Measurements from ENCODE around the gene SPEF2.

DNA sequence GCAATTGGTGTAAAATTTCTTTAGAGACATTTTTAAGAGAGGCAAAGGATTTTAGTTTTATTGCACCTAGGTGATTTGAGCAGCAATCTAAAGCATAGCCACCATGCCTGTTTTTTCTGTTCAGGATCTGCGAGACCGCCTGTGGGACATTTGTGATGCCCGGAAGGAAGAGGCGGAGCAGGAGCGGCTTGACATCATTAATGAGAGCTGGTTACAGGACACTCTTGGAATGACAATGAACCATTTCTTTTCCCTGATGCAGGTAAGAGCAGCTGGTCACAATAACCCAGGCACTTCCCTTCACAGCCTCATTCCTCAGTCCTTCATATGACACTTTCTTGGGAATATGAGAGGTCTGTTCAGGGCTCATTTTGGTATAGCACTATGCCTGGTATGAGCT, 135.8 kb downstream of the SPEF2 start:
- TF ChIP-seq CTCF (IDR thresholded peaks at IDR 0.05; ENCODE audit: insufficient read depth, low read length): no peak
- no peak for TF ChIP-seq POLR2AphosphoS5 (IDR thresholded peaks at IDR 0.05; ENCODE audit: low read depth)
- TF ChIP-seq, protein P1, sequence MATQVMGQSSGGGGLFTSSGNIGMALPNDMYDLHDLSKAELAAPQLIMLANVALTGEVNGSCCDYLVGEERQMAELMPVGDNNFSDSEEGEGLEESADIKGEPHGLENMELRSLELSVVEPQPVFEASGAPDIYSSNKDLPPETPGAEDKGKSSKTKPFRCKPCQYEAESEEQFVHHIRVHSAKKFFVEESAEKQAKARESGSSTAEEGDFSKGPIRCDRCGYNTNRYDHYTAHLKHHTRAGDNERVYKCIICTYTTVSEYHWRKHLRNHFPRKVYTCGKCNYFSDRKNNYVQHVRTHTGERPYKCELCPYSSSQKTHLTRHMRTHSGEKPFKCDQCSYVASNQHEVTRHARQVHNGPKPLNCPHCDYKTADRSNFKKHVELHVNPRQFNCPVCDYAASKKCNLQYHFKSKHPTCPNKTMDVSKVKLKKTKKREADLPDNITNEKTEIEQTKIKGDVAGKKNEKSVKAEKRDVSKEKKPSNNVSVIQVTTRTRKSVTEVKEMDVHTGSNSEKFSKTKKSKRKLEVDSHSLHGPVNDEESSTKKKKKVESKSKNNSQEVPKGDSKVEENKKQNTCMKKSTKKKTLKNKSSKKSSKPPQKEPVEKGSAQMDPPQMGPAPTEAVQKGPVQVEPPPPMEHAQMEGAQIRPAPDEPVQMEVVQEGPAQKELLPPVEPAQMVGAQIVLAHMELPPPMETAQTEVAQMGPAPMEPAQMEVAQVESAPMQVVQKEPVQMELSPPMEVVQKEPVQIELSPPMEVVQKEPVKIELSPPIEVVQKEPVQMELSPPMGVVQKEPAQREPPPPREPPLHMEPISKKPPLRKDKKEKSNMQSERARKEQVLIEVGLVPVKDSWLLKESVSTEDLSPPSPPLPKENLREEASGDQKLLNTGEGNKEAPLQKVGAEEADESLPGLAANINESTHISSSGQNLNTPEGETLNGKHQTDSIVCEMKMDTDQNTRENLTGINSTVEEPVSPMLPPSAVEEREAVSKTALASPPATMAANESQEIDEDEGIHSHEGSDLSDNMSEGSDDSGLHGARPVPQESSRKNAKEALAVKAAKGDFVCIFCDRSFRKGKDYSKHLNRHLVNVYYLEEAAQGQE (IDR thresholded peaks at IDR 0.05; ENCODE audit: insufficient replicate concordance, low read depth): no peak

Data from HL-60 (cell line).